ENCODE data around the gene NKPD1. TPM values are rescaled to one million over a fixed set of nuclear protein-coding genes. Genes with fewer than 3 reads are reported as not detected.

The NKPD1 gene, protein sequence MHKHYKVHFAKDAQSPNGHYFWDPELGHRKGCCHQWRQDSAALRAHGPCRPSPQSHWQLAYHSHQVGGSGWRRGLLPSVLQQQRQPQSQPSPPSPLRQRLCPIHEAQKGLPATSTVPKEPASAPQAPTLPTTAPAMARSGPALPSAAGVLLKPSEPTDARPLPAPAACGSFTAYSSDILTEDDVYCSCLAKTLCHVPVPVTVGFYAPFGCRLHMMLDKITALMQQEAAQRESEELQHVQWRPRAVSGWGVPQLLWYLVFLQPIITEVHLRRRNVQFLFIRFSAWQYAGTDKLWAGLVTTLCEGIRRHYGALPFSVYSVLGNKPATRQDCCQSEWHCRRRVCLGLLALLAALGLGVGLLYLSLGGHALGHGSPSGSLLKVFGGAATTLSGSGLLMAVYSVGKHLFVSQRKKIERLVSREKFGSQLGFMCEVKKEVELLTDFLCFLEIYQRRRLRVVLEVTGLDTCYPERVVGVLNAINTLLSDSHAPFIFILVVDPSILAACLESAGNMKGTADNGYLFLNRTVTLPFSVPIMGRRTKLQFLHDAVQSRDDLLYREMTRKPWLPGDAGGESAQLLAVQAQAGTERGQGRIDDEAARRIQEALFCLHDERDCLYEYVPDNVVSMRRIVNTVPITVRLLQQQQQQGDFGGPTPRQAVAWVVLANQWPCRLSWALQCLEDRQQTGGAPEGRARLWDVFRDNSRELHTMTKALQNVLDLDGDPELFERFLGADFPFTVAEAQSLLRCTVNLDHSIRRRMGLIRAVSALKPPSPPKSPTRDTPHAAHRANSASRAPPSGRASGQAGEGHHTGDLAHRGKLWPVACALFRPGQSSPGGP
- total RNA-seq (2014; rRNA removed; shearing (Covaris generic)) (1.3 and 2.2 TPM in 2 replicates), polyA plus RNA-seq (2016; fragmentation: Nextera tagmentation; extraction: Ambion mirVana) (0.09 and 0.24 TPM in 2 replicates)
- long read RNA-seq: 0 reads

DNA sequence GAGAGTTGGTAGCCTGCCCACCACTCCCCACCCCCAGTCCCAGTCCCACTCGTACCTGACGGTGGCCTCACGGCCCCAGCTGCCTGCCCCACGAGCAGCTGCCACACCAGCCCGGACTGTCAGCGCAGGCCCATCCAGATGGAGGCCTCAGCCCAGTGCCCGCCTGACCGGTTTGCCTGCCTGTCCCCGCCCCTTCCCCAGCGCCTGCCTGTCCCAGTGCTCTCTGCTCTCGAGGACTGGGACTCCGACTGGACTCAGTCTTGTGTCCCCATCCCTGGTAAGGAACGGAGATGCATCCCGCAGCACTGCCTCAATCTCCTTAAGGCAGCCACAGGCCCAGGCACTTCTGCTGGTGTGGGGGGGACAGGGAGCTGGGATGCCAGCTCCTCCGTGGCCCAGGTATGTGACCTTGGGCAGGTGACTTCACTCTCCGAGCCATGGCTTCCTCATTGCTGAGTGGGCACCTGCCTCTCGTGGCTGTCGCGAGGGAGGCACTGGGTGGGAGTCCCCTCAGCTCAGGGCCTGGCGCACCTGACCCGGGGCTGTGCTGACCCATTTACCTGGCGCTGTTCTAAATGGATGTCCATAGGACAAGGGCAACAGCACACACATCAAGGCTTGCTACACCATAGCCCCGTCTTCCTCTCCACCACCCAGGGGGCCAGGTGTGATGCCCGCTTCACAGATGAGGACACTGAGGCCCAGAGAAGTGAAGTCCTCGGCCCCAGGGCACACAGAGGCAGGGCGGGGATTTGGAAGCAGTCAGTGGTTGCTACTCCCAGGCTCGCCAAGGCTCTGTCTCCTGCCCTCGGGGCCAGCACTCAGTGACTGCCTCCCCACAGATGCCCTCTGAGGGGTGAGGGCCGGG is at the start of gene NKPD1:
Gene NKPD1 (minus strand): TSS at position 113 of the 868 bp plus-strand sequence. CDS start 832 bp downstream, outside the sequence.
- peaks cover 19% of the 10 kb centered on the region for H3K4me1 Mint-ChIP-seq
- TF ChIP-seq, protein P1, sequence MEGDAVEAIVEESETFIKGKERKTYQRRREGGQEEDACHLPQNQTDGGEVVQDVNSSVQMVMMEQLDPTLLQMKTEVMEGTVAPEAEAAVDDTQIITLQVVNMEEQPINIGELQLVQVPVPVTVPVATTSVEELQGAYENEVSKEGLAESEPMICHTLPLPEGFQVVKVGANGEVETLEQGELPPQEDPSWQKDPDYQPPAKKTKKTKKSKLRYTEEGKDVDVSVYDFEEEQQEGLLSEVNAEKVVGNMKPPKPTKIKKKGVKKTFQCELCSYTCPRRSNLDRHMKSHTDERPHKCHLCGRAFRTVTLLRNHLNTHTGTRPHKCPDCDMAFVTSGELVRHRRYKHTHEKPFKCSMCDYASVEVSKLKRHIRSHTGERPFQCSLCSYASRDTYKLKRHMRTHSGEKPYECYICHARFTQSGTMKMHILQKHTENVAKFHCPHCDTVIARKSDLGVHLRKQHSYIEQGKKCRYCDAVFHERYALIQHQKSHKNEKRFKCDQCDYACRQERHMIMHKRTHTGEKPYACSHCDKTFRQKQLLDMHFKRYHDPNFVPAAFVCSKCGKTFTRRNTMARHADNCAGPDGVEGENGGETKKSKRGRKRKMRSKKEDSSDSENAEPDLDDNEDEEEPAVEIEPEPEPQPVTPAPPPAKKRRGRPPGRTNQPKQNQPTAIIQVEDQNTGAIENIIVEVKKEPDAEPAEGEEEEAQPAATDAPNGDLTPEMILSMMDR (conservative IDR thresholded peaks at IDR 0.05; ENCODE audit: low read depth in 2 of 2): no peak
- TF ChIP-seq, protein P2, sequence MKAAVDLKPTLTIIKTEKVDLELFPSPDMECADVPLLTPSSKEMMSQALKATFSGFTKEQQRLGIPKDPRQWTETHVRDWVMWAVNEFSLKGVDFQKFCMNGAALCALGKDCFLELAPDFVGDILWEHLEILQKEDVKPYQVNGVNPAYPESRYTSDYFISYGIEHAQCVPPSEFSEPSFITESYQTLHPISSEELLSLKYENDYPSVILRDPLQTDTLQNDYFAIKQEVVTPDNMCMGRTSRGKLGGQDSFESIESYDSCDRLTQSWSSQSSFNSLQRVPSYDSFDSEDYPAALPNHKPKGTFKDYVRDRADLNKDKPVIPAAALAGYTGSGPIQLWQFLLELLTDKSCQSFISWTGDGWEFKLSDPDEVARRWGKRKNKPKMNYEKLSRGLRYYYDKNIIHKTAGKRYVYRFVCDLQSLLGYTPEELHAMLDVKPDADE (IDR thresholded peaks at IDR 0.05): no peak
- TF ChIP-seq CREB1 (CRISPR knock-in tag; IDR thresholded peaks at IDR 0.05; ENCODE audit: low read depth) (no peak), JUNB (IDR thresholded peaks at IDR 0.05; ENCODE audit: unreplicated experiment) (no peak), ZNF331 (CRISPR knock-in tag; IDR thresholded peaks at IDR 0.05; ENCODE audit: low read depth) (no peak), ZNF114 (CRISPR knock-in tag; IDR thresholded peaks at IDR 0.05) (no peak), NANOG (IDR thresholded peaks at IDR 0.05; ENCODE audit: borderline replicate concordance) (no peak), EZH2 (IDR thresholded peaks at IDR 0.05; ENCODE audit: low read depth, unreplicated experiment) (no peak), EZH2phosphoT487 (IDR thresholded peaks at IDR 0.05; ENCODE audit: unreplicated experiment) (no peak), STAT1 (IDR thresholded peaks at IDR 0.05; ENCODE audit: unreplicated experiment) (no peak), POLR2AphosphoS5 (IDR thresholded peaks at IDR 0.05; ENCODE audit: low read depth) (no peak)
- TF ChIP-seq, protein P3, sequence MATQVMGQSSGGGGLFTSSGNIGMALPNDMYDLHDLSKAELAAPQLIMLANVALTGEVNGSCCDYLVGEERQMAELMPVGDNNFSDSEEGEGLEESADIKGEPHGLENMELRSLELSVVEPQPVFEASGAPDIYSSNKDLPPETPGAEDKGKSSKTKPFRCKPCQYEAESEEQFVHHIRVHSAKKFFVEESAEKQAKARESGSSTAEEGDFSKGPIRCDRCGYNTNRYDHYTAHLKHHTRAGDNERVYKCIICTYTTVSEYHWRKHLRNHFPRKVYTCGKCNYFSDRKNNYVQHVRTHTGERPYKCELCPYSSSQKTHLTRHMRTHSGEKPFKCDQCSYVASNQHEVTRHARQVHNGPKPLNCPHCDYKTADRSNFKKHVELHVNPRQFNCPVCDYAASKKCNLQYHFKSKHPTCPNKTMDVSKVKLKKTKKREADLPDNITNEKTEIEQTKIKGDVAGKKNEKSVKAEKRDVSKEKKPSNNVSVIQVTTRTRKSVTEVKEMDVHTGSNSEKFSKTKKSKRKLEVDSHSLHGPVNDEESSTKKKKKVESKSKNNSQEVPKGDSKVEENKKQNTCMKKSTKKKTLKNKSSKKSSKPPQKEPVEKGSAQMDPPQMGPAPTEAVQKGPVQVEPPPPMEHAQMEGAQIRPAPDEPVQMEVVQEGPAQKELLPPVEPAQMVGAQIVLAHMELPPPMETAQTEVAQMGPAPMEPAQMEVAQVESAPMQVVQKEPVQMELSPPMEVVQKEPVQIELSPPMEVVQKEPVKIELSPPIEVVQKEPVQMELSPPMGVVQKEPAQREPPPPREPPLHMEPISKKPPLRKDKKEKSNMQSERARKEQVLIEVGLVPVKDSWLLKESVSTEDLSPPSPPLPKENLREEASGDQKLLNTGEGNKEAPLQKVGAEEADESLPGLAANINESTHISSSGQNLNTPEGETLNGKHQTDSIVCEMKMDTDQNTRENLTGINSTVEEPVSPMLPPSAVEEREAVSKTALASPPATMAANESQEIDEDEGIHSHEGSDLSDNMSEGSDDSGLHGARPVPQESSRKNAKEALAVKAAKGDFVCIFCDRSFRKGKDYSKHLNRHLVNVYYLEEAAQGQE (IDR thresholded peaks at IDR 0.05; ENCODE audit: unreplicated experiment): no peak

More for the DNA sequence above, at the start of gene NKPD1:
- H3K4me1 ChIP-seq (ENCODE audit: insufficient read depth): no peaks in the 10 kb centered on the region
- H4K20me1 ChIP-seq (replicated peaks; ENCODE audit: insufficient read depth): no peaks in the 10 kb centered on the region; the same call in 1 of the 2 replicates
- no peak within 1 kb of the TSS for H3K27ac ChIP-seq (ENCODE audit: low read depth)
- no peak within 1 kb of the TSS for H3K4me3 ChIP-seq
- H3K27me3 ChIP-seq (ENCODE audit: insufficient read depth): no peaks in the 10 kb centered on the region
- H2AFZ ChIP-seq: no peak within 1 kb of the TSS
- no peak within 1 kb of the TSS for H3K27ac Mint-ChIP-seq
- DNase-seq (ENCODE audit: low spot score) (peak; percentile 62), ATAC-seq (peak; percentile 18)
- H3K36me3 ChIP-seq (ENCODE audit: insufficient read depth): no peaks in the 10 kb centered on the region
- H3K9me2 ChIP-seq (ENCODE audit: insufficient read depth): no peaks in the 10 kb centered on the region
- peaks cover 13% of the 10 kb centered on the region for H3K27me3 Mint-ChIP-seq (ENCODE audit: insufficient read depth, low read depth, poor library complexity)
- H3K4me3 Mint-ChIP-seq: no peak within 1 kb of the TSS; the same call in 2 of the 3 replicates
- H3K4me2 ChIP-seq: 0 out of 2 replicates have a peak within 1 kb of the TSS, but pooled peaks have one; percentile 43
- H3K79me2 ChIP-seq (replicated peaks; ENCODE audit: insufficient read depth): no peaks in the 10 kb centered on the region
- no peaks in the 10 kb centered on the region for H3F3A ChIP-seq (replicated peaks; ENCODE audit: low read depth)
- H3K36me3 Mint-ChIP-seq (ENCODE audit: low read depth): no peaks in the 10 kb centered on the region; the same call in 2 of the 3 replicates
- no peaks in the 10 kb centered on the region; the same call in 2 of the 3 replicates for H3K9me3 Mint-ChIP-seq
